Amniotic stem cell (primary cell): Measurements from ENCODE around the gene RMI1.
"Not testable (repeated sequence)": the region's sequence is repeated elsewhere in the genome, so short reads cannot be mapped to it uniquely, and the experiment has no call there.

Experiments
- DNase-seq: peaks from one replicate; lab custom pipeline; 2025; lab: John Stamatoyannopoulos, UW

RMI1 gene

GRCh38 chr9:84007662-84008061 lies 27.1 kb downstream of the RMI1 start:
- no peak for DNase-seq

- no peak for DNase-seq
Observed at GRCh38 chr9:84024041-84024575, 43.5 kb downstream of the RMI1 start.

- DNase-seq: no peak
Observed at GRCh38 chr9:84027201-84027600, 46.6 kb downstream of the RMI1 start.

GRCh38 chr9:84031534-84031933 lies 50.9 kb downstream of the RMI1 start:
- DNase-seq: no peak

GRCh38 chr9:84041857-84042256 lies 61.3 kb downstream of the RMI1 start:
- not testable (repeated sequence) for DNase-seq

- no peak for DNase-seq
Observed at GRCh38 chr9:84045481-84046097, 65.0 kb downstream of the RMI1 start.
